Liver (tissue), 9 donors: Measurements from ENCODE around the gene YIPF2. TPM values are rescaled to one million over a fixed set of nuclear protein-coding genes. Genes with fewer than 3 reads are reported as not detected.

ENCODE experiments used
- DNase-seq: peaks from one replicate; pipeline ENCODE4 v3.0.0-alpha.2; 2017; ENCODE audit warnings: low spot score
- H3K27ac ChIP-seq, 2 donors: one replicate each; pipeline ENCODE4 v1.7.0; 2013; ENCODE audit warnings: inconsistent platforms in 2 of 2, low read length in 2 of 2, control low read depth in 1 of 2, low read depth in 1 of 2, mild to moderate bottlenecking in 1 of 2
- H3K27me3 ChIP-seq, 4 donors: one replicate each; pipeline versions ENCODE4 v1.6.1 to v1.7.0; 2013; ENCODE audit warnings: low read length in 3 of 4, inconsistent platforms in 1 of 4, mild to moderate bottlenecking in 1 of 4, moderate library complexity in 1 of 4; ENCODE audit not compliant: control insufficient read depth in 4 of 4, insufficient read depth in 4 of 4
- H3K36me3 ChIP-seq, 4 donors: one replicate each; pipeline versions ENCODE4 v1.6.1 to v1.7.0; 2013; ENCODE audit warnings: low read length in 3 of 4, mild to moderate bottlenecking in 3 of 4, low read depth in 1 of 4, moderate library complexity in 1 of 4; ENCODE audit not compliant: control insufficient read depth in 4 of 4, insufficient read depth in 3 of 4
- H3K4me1 ChIP-seq, 4 donors: one replicate each; pipeline versions ENCODE4 v1.6.1 to v1.7.0; 2013; ENCODE audit warnings: low read length in 3 of 4, mild to moderate bottlenecking in 3 of 4, moderate library complexity in 1 of 4; ENCODE audit not compliant: control insufficient read depth in 4 of 4, insufficient read depth in 4 of 4
- H3K4me3 ChIP-seq, 3 donors: one replicate each; pipeline versions ENCODE4 v1.6.1 to v1.7.0; 2013; ENCODE audit warnings: low read length in 3 of 3, control low read depth in 1 of 3, low read depth in 1 of 3, mild to moderate bottlenecking in 1 of 3
- H3K9ac ChIP-seq, 2 donors: one replicate each; pipeline ENCODE4 v1.7.0; 2013; ENCODE audit warnings: low read length in 2 of 2, mild to moderate bottlenecking in 2 of 2, moderate library complexity in 2 of 2, control low read depth in 1 of 2, low read depth in 1 of 2
- H3K9me3 ChIP-seq, 4 donors: one replicate each; pipeline versions ENCODE4 v1.6.1 to v1.7.0; 2013; ENCODE audit warnings: low read length in 3 of 4; ENCODE audit not compliant: control insufficient read depth in 4 of 4
- ATF3 ChIP-seq: IDR thresholded peaks from 2 replicates; pipeline ENCODE4 v1.6.1; 2016; ENCODE audit warnings: antibody characterized with exemption
- EGR1 ChIP-seq, 2 donors: IDR thresholded peaks; 2 replicates each; pipeline ENCODE4 v1.6.1; 2016 to 2018; ENCODE audit warnings: antibody characterized with exemption in 2 of 2, low read depth in 2 of 2
- FOXA1 ChIP-seq: IDR thresholded peaks from 2 replicates; pipeline ENCODE4 v1.6.1; 2016; ENCODE audit warnings: antibody characterized with exemption
- FOXA2 ChIP-seq: IDR thresholded peaks from 2 replicates; pipeline ENCODE4 v1.6.1; 2016; ENCODE audit warnings: antibody characterized with exemption
- GABPA ChIP-seq, 2 donors: IDR thresholded peaks in 1 of 2; conservative IDR thresholded peaks in 1 of 2; 2 replicates each; pipeline ENCODE4 v1.6.1; 2016; ENCODE audit warnings: antibody characterized with exemption in 2 of 2, mild to moderate bottlenecking in 1 of 2, moderate library complexity in 1 of 2
- HNF4A ChIP-seq, 2 donors: conservative IDR thresholded peaks; 2 replicates each; pipeline ENCODE4 v1.6.1; 2016; ENCODE audit warnings: antibody characterized with exemption in 2 of 2, mild to moderate bottlenecking in 2 of 2
- HNF4G ChIP-seq: IDR thresholded peaks from 2 replicates; pipeline ENCODE4 v1.6.1; 2016; ENCODE audit warnings: antibody characterized with exemption
- JUND ChIP-seq, 2 donors: IDR thresholded peaks; 2 replicates each; pipeline ENCODE4 v1.6.1; 2016; ENCODE audit warnings: antibody characterized with exemption in 2 of 2
- NR2F2 ChIP-seq: IDR thresholded peaks from 2 replicates; pipeline ENCODE4 v1.6.1; 2016; ENCODE audit warnings: antibody characterized with exemption
- RAD21 ChIP-seq, 2 donors: IDR thresholded peaks; 2 replicates each; pipeline ENCODE4 v1.6.1; 2016; ENCODE audit warnings: antibody characterized with exemption in 2 of 2, mild to moderate bottlenecking in 2 of 2
- REST ChIP-seq: IDR thresholded peaks from 2 replicates; pipeline ENCODE4 v1.6.1; 2016; ENCODE audit warnings: antibody characterized with exemption, mild to moderate bottlenecking
- RXRA ChIP-seq, 2 donors: IDR thresholded peaks; 2 replicates each; pipeline ENCODE4 v1.6.1; 2017 to 2018; ENCODE audit warnings: antibody characterized with exemption in 2 of 2, mild to moderate bottlenecking in 1 of 2
- SP1 ChIP-seq: IDR thresholded peaks from 2 replicates; pipeline ENCODE4 v1.6.1; 2018; ENCODE audit warnings: antibody characterized with exemption, mild to moderate bottlenecking
- YY1 ChIP-seq: IDR thresholded peaks from 2 replicates; pipeline ENCODE4 v1.6.1; 2016; ENCODE audit warnings: antibody characterized with exemption, mild to moderate bottlenecking
- ZBTB33 ChIP-seq: IDR thresholded peaks from 2 replicates; pipeline ENCODE4 v1.6.1; 2016; ENCODE audit warnings: antibody characterized with exemption
- WGBS: extraction: QIAGEN DNeasy Blood & Tissue Kit; methylation state at CpG from one replicate; pipeline ENCODE4 v1.1.7; 2013; 5-methylcytosine and 5-hydroxymethylcytosine counted together
- polyA plus RNA-seq, 2 donors: library from polyadenylated mRNA; stranded (reverse) in 1 of 2; unstranded in 1 of 2; fragments of 200-250 nt in 1 of 2; fragments of >200 nt in 1 of 2; fragmentation: Nextera tagmentation in 1 of 2; extraction: Ambion mirVana in 1 of 2; gene quantifications; one replicate each; pipeline versions ENCODE4 v1.2.1 to v1.2.3, GENCODE V29; 2013 to 2015
- total RNA-seq, 2 donors: library from RNA; depleted of rRNA; stranded (reverse); fragments of >200 nt; gene quantifications; one replicate each; pipeline ENCODE4 v1.2.3, GENCODE V29; 2014
- donor health status: healthy.
- donor health status: healthy.
- donor health status: healthy.
- donor health status: healthy.
- donor health status: healthy.

YIPF2 gene
- total and polyA plus RNA-seq, 4 donors, result 13.2 to 37.4 (median 35.8) TPM

GRCh38 chr19:10919352-10920287 lies 8.8 kb downstream of the YIPF2 start:
- H3K4me1 ChIP-seq, result no peaks in the 10 kb centered on the region
- DNase-seq, result no peak
- no peak overlapping the region for H3K9ac ChIP-seq
- peaks cover 3 to 55% (median 10%) of the 10 kb centered on the region in 4 donors for H3K36me3 ChIP-seq
- H3K4me3 ChIP-seq, result no peak overlapping the region
- WGBS, result 86% methylated on average over 26 of the region's 26 CpGs
- no peaks in the 10 kb centered on the region for H3K9me3 ChIP-seq
- H3K27me3 ChIP-seq, result no peaks in the 10 kb centered on the region
- TF ChIP-seq ZBTB33 (no peak), FOXA2 (no peak), NR2F2 (no peak)
- no peak overlapping the region for H3K27ac ChIP-seq

- no peak for TF ChIP-seq ZBTB33
- no peak for TF ChIP-seq YY1
- peaks cover 2 to 48% (median 7%) of the 10 kb centered on the region in 4 donors for H3K36me3 ChIP-seq
- DNase-seq, result no peak
Measured at GRCh38 chr19:10918359-10918758, 10.1 kb downstream of the YIPF2 start.

GRCh38 chr19:10916602-10917001 lies 11.8 kb downstream of the YIPF2 start:
- peak; percentile 28 for DNase-seq
- Histone ChIP-seq H3K9me3 (no peaks in the 10 kb centered on the region), H3K9ac (no peak overlapping the region), H3K4me3 (no peak overlapping the region), H3K36me3 (peaks cover 2 to 42% (median 7%) of the 10 kb centered on the region in 4 donors), H3K4me1 (no peaks in the 10 kb centered on the region), H3K27me3 (no peaks in the 10 kb centered on the region), H3K27ac (no peak overlapping the region)
- 96% methylated on average over 6 of the region's 6 CpGs for WGBS
- TF ChIP-seq FOXA1, result no peak
- TF ChIP-seq RAD21 (IDR thresholded peaks at IDR 0.05), result no peak
- TF ChIP-seq ATF3, result no peak
- no peak for TF ChIP-seq NR2F2
- TF ChIP-seq SP1, result no peak
- TF ChIP-seq JUND (IDR thresholded peaks at IDR 0.05), result no peak
- TF ChIP-seq HNF4A (conservative IDR thresholded peaks at IDR 0.05), result no peak
- no peak for TF ChIP-seq ZBTB33
- no peak for TF ChIP-seq RXRA (IDR thresholded peaks at IDR 0.05)
- TF ChIP-seq EGR1 (IDR thresholded peaks at IDR 0.05; ENCODE audit: low read depth in 2 of 2), result no peak
- TF ChIP-seq REST, result no peak
- TF ChIP-seq GABPA (IDR thresholded peaks at IDR 0.05 in 1 of 2, conservative IDR thresholded peaks at IDR 0.05 in 1 of 2), result no peak
- no peak for TF ChIP-seq HNF4G
- no peak for TF ChIP-seq YY1

More at GRCh38 chr19:10918359-10918758, 10.1 kb downstream of the YIPF2 start:
- no peak overlapping the region for H3K4me3 ChIP-seq
- no peaks in the 10 kb centered on the region for H3K27me3 ChIP-seq
- H3K9me3 ChIP-seq, result no peaks in the 10 kb centered on the region
- H3K27ac ChIP-seq, result no peak overlapping the region
- no peaks in the 10 kb centered on the region for H3K4me1 ChIP-seq
- 94% methylated on average over 11 of the region's 11 CpGs for WGBS
- no peak overlapping the region for H3K9ac ChIP-seq
